ENCODE data around the gene STX10. TPM values are rescaled to one million over a fixed set of nuclear protein-coding genes. Genes with fewer than 3 reads are reported as not detected.

Gene STX10
- total and polyA plus RNA-seq, 9 of the 15 experiments (the other 6 are each of a cell fraction or from before 2014, with no cell fraction given), result 0.51 to 66.3 (median 31.0) TPM

- TF ChIP-seq ZKSCAN3 (CRISPR knock-in tag; IDR thresholded peaks at IDR 0.05) (no peak), NFATC3 (IDR thresholded peaks at IDR 0.05) (peak; percentile 62), ZNF174 (CRISPR knock-in tag; IDR thresholded peaks at IDR 0.05) (no peak), ZNF41 (CRISPR knock-in tag; conservative IDR thresholded peaks at IDR 0.05) (no peak), HNRNPK (IDR thresholded peaks at IDR 0.05; ENCODE audit: low read depth, low read length, poor library complexity, severe bottlenecking) (peak; percentile 88), GTF2E2 (tag; IDR thresholded peaks at IDR 0.05) (0 out of 2 replicates have a peak, but pooled peaks have one; percentile 41), POLR2G (IDR thresholded peaks at IDR 0.05; ENCODE audit: low read depth, low read length) (peak; percentile 94), PTRF (tag; IDR thresholded peaks at IDR 0.05) (no peak), CBFB (CRISPR knock-in tag; IDR thresholded peaks at IDR 0.05) (no peak), ATF4 (CRISPR knock-in tag; IDR thresholded peaks at IDR 0.05) (no peak), ZNF124 (CRISPR knock-in tag; IDR thresholded peaks at IDR 0.05) (no peak), FOXM1 (IDR thresholded peaks at IDR 0.05; ENCODE audit: low read depth) (no peak), FOXM1 (CRISPR knock-in tag; IDR thresholded peaks at IDR 0.05; ENCODE audit: low read depth) (0 out of 2 replicates have a peak, but pooled peaks have one; percentile 42), RCOR1 (IDR thresholded peaks at IDR 0.05; ENCODE audit: borderline replicate concordance in 1 of 2, low read depth in 2 of 2, low read length in 2 of 2) (no peak), ZFX (CRISPR knock-in tag; IDR thresholded peaks at IDR 0.05) (no peak; the same call in 1 of the 2 replicates), ZNF589 (CRISPR knock-in tag; IDR thresholded peaks at IDR 0.05; ENCODE audit: low read depth) (no peak), ZNF707 (CRISPR knock-in tag; conservative IDR thresholded peaks at IDR 0.05) (no peak), CHCHD3 (CRISPR knock-in tag; IDR thresholded peaks at IDR 0.05) (no peak)
- TF ChIP-seq, protein P1, sequence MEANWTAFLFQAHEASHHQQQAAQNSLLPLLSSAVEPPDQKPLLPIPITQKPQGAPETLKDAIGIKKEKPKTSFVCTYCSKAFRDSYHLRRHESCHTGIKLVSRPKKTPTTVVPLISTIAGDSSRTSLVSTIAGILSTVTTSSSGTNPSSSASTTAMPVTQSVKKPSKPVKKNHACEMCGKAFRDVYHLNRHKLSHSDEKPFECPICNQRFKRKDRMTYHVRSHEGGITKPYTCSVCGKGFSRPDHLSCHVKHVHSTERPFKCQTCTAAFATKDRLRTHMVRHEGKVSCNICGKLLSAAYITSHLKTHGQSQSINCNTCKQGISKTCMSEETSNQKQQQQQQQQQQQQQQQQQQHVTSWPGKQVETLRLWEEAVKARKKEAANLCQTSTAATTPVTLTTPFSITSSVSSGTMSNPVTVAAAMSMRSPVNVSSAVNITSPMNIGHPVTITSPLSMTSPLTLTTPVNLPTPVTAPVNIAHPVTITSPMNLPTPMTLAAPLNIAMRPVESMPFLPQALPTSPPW (CRISPR knock-in tag; IDR thresholded peaks at IDR 0.05), result peak; percentile 86
- TF ChIP-seq, protein P2, sequence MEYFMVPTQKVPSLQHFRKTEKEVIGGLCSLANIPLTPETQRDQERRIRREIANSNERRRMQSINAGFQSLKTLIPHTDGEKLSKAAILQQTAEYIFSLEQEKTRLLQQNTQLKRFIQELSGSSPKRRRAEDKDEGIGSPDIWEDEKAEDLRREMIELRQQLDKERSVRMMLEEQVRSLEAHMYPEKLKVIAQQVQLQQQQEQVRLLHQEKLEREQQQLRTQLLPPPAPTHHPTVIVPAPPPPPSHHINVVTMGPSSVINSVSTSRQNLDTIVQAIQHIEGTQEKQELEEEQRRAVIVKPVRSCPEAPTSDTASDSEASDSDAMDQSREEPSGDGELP (CRISPR knock-in tag; IDR thresholded peaks at IDR 0.05; ENCODE audit: borderline replicate concordance), result peak; percentile 63
- TF ChIP-seq, protein P3, sequence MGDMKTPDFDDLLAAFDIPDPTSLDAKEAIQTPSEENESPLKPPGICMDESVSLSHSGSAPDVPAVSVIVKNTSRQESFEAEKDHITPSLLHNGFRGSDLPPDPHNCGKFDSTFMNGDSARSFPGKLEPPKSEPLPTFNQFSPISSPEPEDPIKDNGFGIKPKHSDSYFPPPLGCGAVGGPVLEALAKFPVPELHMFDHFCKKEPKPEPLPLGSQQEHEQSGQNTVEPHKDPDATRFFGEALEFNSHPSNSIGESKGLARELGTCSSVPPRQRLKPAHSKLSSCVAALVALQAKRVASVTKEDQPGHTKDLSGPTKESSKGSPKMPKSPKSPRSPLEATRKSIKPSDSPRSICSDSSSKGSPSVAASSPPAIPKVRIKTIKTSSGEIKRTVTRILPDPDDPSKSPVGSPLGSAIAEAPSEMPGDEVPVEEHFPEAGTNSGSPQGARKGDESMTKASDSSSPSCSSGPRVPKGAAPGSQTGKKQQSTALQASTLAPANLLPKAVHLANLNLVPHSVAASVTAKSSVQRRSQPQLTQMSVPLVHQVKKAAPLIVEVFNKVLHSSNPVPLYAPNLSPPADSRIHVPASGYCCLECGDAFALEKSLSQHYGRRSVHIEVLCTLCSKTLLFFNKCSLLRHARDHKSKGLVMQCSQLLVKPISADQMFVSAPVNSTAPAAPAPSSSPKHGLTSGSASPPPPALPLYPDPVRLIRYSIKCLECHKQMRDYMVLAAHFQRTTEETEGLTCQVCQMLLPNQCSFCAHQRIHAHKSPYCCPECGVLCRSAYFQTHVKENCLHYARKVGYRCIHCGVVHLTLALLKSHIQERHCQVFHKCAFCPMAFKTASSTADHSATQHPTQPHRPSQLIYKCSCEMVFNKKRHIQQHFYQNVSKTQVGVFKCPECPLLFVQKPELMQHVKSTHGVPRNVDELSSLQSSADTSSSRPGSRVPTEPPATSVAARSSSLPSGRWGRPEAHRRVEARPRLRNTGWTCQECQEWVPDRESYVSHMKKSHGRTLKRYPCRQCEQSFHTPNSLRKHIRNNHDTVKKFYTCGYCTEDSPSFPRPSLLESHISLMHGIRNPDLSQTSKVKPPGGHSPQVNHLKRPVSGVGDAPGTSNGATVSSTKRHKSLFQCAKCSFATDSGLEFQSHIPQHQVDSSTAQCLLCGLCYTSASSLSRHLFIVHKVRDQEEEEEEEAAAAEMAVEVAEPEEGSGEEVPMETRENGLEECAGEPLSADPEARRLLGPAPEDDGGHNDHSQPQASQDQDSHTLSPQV (IDR thresholded peaks at IDR 0.05), result no peak
Observed at GRCh38 chr19:13155472-13156359, 5.5 kb upstream of the STX10 start (continued).

Measured in K562 (cell line).